MM.1S (cell line): ENCODE data around the gene FAM107B.

Experiments used
- CTCF ChIP-seq: fragments of 300-600 bp; sonication (generic); IDR thresholded peaks from 2 replicates; pipeline ENCODE4 v1.5.1; 2016; ENCODE audit warnings: antibody characterized with exemption, low read length, mixed read lengths
- EZH2 ChIP-seq: fragments of 300-600 bp; sonication (generic); optimal IDR thresholded peaks from 2 replicates; pipeline ENCODE3; 2017; ENCODE audit warnings: low read depth, mild to moderate bottlenecking, antibody characterized with exemption, low read length, mixed read lengths

- TF ChIP-seq CTCF (no peak), EZH2 (no peak)
These were observed 76.4 kb downstream of the FAM107B start for GRCh38 chr10:14698111-14698828.
